SK-N-SH treated with all-trans-retinoic acid at 6 μM for 48 hours (cell line): ENCODE measurements around the gene CNDP1.

Experiments used
- ATAC-seq: fragments of 200-7000 bp; cut with Tn5 transposase; 3 replicates; pipeline ENCODE4 v1.9.1; 2020; ENCODE audit warnings: mild to moderate bottlenecking, moderate library complexity
- ARNTL ChIP-seq: fragments of 450-650 bp; formaldehyde crosslinking; IDR thresholded peaks from 2 replicates; pipeline ENCODE4 v1.5.0; 2020; ENCODE audit warnings: low read depth, mild to moderate bottlenecking, moderate library complexity, borderline replicate concordance
- BACH2 ChIP-seq: fragments of 250-450 bp; sonication (Bioruptor Pico); IDR thresholded peaks from 2 replicates; pipeline ENCODE4 v1.9.0; 2021; ENCODE audit warnings: mild to moderate bottlenecking, borderline replicate concordance
- CREB5 ChIP-seq: fragments of 250-450 bp; sonication (Bioruptor Pico); IDR thresholded peaks from 2 replicates; pipeline ENCODE4 v1.5.1; 2020; ENCODE audit warnings: low read depth, mild to moderate bottlenecking, moderate library complexity
- CSDC2 ChIP-seq: fragments of 250-450 bp; sonication (Bioruptor Pico); IDR thresholded peaks from 2 replicates; pipeline ENCODE4 v1.5.0; 2020; ENCODE audit warnings: mild to moderate bottlenecking, moderate library complexity
- CSRNP3 ChIP-seq: fragments of 250-450 bp; sonication (Bioruptor Pico); IDR thresholded peaks from 2 replicates; pipeline ENCODE4 v1.5.1; 2021; ENCODE audit warnings: mild to moderate bottlenecking, moderate library complexity
- GLIS3 ChIP-seq: fragments of 250-450 bp; sonication (Bioruptor Pico); IDR thresholded peaks from 2 replicates; pipeline ENCODE4 v1.5.0; 2020; ENCODE audit warnings: mild to moderate bottlenecking, moderate library complexity
- ISL1 ChIP-seq: fragments of 250-450 bp; sonication (Bioruptor Pico); IDR thresholded peaks from 2 replicates; pipeline ENCODE4 v2.1.2; 2022; ENCODE audit warnings: mild to moderate bottlenecking, moderate library complexity
- POU6F1 ChIP-seq: fragments of 250-450 bp; sonication (Bioruptor Pico); IDR thresholded peaks from 2 replicates; pipeline ENCODE4 v1.8.0; 2021; ENCODE audit warnings: low read depth, mild to moderate bottlenecking, moderate library complexity, borderline replicate concordance
- RARB ChIP-seq: fragments of 250-450 bp; sonication (Bioruptor Pico); IDR thresholded peaks from 2 replicates; pipeline ENCODE4 v1.8.0; 2021; ENCODE audit warnings: mild to moderate bottlenecking, moderate library complexity
- TCF4 ChIP-seq: fragments of 250-450 bp; sonication (Bioruptor Pico); IDR thresholded peaks from 2 replicates; pipeline ENCODE4 v1.8.0; 2021; ENCODE audit warnings: mild to moderate bottlenecking, moderate library complexity, borderline replicate concordance
- TOX ChIP-seq: fragments of 250-450 bp; sonication (Bioruptor Pico); IDR thresholded peaks from 2 replicates; pipeline ENCODE4 v1.8.0; 2021; ENCODE audit warnings: mild to moderate bottlenecking, moderate library complexity, borderline replicate concordance
- TSHZ2 ChIP-seq: fragments of 250-450 bp; sonication (Bioruptor Pico); IDR thresholded peaks from 2 replicates; pipeline ENCODE4 v1.5.0; 2020; ENCODE audit warnings: mild to moderate bottlenecking, moderate library complexity
- ZC3H10 ChIP-seq: fragments of 250-450 bp; sonication (Bioruptor Pico); IDR thresholded peaks from 2 replicates; pipeline ENCODE4 v1.5.1; 2021; ENCODE audit warnings: mild to moderate bottlenecking, moderate library complexity
- ZFP3 ChIP-seq: fragments of 250-450 bp; sonication (Bioruptor Pico); IDR thresholded peaks from 2 replicates; pipeline ENCODE4 v1.5.0; 2020; ENCODE audit warnings: mild to moderate bottlenecking, moderate library complexity
- ZFP30 ChIP-seq: fragments of 450-650 bp; formaldehyde crosslinking; IDR thresholded peaks from 2 replicates; pipeline ENCODE4 v1.5.0; 2022; ENCODE audit warnings: mild to moderate bottlenecking, moderate library complexity
- ZNF70 ChIP-seq: fragments of 450-650 bp; formaldehyde crosslinking; IDR thresholded peaks from 2 replicates; pipeline ENCODE4 v1.5.0; 2020; ENCODE audit warnings: mild to moderate bottlenecking, moderate library complexity
- ZNF8 ChIP-seq: fragments of 450-650 bp; formaldehyde crosslinking; IDR thresholded peaks from 2 replicates; pipeline ENCODE4 v1.5.0; 2020; ENCODE audit warnings: mild to moderate bottlenecking, moderate library complexity

Gene CNDP1

GRCh38 chr18:74510770-74511095 is 23.6 kb upstream of the CNDP1 start:
- ATAC-seq = no peak
- TF ChIP-seq RARB (no peak), POU6F1 (CRISPR knock-in tag) (no peak)

- ATAC-seq = no peak
These were observed 22.5 kb upstream of the CNDP1 start for GRCh38 chr18:74511823-74512222.

GRCh38 chr18:74512321-74513053 is 21.8 kb upstream of the CNDP1 start:
- no peak for ATAC-seq
- TF ChIP-seq TOX (CRISPR knock-in tag) = no peak
- no peak for TF ChIP-seq ZFP3 (CRISPR knock-in tag)
- TF ChIP-seq ZNF70 = no peak
- no peak for TF ChIP-seq RARB
- TF ChIP-seq ARNTL (CRISPR knock-in tag) = no peak
- no peak for TF ChIP-seq TSHZ2

More at GRCh38 chr18:74511823-74512222, 22.5 kb upstream of the CNDP1 start:
- no peak for TF ChIP-seq GLIS3 (CRISPR knock-in tag)
- TF ChIP-seq ZC3H10 (CRISPR knock-in tag) = no peak
- TF ChIP-seq ISL1 (CRISPR knock-in tag) = no peak
- TF ChIP-seq CSRNP3 = no peak
- no peak for TF ChIP-seq CREB5
- no peak for TF ChIP-seq TCF4 (CRISPR knock-in tag)

- no peak for TF ChIP-seq BACH2 (CRISPR knock-in tag)
- no peak for TF ChIP-seq TOX (CRISPR knock-in tag)
- TF ChIP-seq ZFP30 (CRISPR knock-in tag) = no peak
- TF ChIP-seq CSDC2 (CRISPR knock-in tag) = no peak
- no peak for TF ChIP-seq GLIS3 (CRISPR knock-in tag)
- no peak for TF ChIP-seq ZNF8 (CRISPR knock-in tag)
- TF ChIP-seq POU6F1 (CRISPR knock-in tag) = no peak
- TF ChIP-seq ISL1 (CRISPR knock-in tag) = no peak
- TF ChIP-seq CSRNP3 = no peak
- no peak for TF ChIP-seq ARNTL (CRISPR knock-in tag)
- no peak for ATAC-seq
These were observed 21.0 kb upstream of the CNDP1 start for GRCh38 chr18:74513149-74513882.
